ENCODE measurements around the gene SPOCK2.

GRCh38 chr10:72025832-72026231 is 62.5 kb downstream of the SPOCK2 start:
- no peak for TF ChIP-seq CTCF (IDR thresholded peaks at IDR 0.05)
- TF ChIP-seq EP300 (IDR thresholded peaks at IDR 0.05; ENCODE audit: borderline replicate concordance in 1 of 2, low read depth in 1 of 2, low read length in 1 of 2): no peak
- TF ChIP-seq JUND (IDR thresholded peaks at IDR 0.05): no peak
- no peak for TF ChIP-seq RXRA (IDR thresholded peaks at IDR 0.05; ENCODE audit: borderline replicate concordance, low read depth)
- TF ChIP-seq RFX5 (IDR thresholded peaks at IDR 0.05; ENCODE audit: low read length): no peak
